NCI-H1436 treated with DMSO at 0.1 percent for 48 hours (cell line): ENCODE results near the gene NOS1.

Experiments used
- DNase-seq: peaks from one replicate; lab custom pipeline; 2025; lab: John Stamatoyannopoulos, UW

The NOS1 gene

DNA sequence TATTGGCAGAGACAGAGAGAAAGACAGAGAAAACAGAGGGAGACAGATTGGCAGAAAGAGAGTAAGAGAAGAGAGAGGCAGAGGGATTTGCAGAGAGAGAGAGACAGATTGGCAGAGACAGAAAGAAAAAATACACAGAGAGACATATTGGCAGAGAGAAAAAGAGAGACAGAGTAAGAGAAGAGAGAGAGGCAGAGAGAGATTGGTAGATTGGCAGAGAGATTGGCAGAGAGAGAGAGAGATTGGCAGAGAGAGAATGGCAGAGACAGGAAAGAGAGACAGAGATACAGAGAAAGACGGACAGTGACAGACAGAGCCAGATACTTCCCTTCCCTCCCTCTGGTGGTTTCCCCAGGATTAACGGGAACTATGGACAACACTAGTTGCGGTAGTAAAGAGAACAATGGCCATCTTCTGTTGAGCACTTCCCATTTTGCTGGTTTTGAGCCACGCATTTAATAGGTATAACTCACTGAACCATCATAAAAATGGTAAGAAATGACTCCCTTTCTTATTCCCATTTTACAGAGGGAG, 2.6 kb upstream of the NOS1 start:
- DNase-seq: no peak

DNA sequence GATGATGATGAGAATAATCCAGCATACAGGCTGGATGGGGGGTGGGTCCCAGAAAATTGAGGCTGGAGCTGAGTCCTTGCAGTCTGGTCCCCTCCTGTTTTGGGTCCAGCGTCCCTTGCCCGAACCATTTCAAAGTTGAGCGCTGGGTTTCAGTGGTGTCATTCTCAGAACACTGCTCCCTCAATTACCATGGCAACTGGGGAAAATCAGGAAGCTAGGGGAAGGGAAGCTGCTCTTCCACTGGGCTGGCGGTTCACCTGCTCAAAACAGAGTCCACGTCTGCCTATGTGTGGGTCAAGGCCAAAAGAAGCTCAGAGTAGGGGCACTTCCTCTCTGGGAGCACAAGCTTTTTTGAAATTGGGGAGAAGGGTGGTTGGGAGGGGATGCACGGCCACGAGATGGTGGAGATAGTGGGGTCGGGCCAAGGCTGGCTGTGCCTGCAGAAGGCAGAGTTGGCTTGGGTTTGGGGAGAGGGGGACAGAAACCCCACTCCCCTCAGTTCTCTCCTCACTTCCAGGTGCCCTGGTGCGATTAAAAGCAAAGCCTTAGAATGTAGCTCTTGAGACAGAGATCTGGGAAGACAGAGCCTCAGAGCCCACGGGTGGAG, 1.7 kb upstream of the NOS1 start:
- DNase-seq: no peak

DNA sequence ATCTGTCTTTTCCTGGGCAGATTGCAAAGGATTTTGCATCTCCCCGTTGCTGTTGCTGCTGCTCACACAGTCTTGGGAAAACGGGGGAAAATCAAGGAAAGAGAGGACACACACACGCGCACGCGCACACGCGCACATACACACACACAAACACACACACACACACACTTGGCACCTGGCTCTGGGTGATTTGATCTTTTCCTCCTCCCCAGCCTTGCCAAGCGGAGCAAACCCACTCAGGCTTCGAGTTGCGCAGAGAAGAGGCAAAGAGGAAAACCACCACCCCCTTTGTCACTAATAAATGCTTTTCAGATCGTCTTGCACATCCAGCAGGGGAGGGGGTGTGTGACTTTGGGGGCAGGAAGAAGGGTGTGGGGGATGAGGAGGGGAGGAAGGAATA, 965 bp upstream of the NOS1 start:
- no peak for DNase-seq

DNA sequence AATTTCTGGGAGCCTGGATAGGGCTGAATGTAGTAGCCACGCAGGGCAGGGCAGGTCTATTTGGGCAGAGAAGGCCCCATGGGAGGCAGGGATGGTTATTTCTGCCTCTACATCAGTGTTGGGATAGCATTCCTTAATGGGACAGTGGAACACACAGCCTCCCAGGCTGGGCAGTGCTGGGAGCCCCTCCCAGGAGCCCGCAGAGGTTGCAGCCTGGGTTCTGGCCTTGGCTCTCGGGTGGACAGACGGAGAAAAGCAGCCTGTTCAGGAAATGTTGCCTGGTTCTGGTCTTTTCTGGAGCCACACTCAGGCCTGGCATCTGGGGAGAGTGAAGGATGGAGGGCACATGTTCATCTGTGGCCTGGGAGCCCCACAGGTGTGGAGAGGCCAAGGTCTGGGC, 479 bp upstream of the NOS1 start:
- DNase-seq: no peak

- no peak for DNase-seq
These were observed 677 bp downstream of the NOS1 start for GRCh38 chr12:117360551-117361346.

DNA sequence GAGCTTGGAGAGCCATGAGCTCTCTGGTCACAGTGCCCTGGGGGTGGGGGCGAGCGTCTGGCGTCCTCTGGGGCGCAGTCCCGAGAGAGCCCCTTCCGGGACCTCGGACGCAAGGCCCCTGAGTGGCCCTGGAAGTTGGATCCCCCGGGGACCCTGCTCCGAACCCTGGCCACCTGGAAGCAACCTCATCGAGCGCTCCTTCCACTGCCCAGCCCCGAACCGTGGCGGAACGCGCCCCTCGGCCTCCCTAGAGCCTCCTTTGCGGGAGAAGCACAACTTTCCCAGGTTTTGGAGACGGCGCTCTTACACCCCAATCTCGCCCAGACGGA, 1.2 kb downstream of the NOS1 start:
- no peak for DNase-seq

- no peak for DNase-seq
These were observed 2.2 kb downstream of the NOS1 start for GRCh38 chr12:117359029-117359845.

DNA sequence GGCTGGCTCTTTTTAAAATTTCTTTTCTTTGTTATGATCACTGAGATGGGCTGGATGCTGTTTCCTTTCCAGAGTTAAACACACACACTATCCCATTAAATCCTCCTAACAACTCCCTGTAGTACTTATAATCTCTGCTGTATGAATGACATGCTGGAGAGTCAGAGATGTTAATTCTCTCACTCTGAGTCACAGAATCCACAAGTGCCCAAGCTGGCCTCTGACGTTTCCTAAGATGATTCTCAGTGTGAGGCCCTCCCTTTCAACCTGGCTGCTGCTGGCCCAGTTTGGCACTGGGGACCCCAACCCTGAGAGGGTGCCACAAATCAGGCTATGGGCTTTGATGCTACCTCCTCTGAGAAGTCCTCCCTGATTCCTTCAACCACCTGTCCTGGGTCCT, 5.4 kb downstream of the NOS1 start:
- no peak for DNase-seq

GRCh38 chr12:117352883-117353282, 8.5 kb downstream of the NOS1 start:
- no peak for DNase-seq

GRCh38 chr12:117352206-117352605, 9.2 kb downstream of the NOS1 start:
- no peak for DNase-seq

GRCh38 chr12:117350140-117350539, 11.3 kb downstream of the NOS1 start:
- DNase-seq: no peak

DNA sequence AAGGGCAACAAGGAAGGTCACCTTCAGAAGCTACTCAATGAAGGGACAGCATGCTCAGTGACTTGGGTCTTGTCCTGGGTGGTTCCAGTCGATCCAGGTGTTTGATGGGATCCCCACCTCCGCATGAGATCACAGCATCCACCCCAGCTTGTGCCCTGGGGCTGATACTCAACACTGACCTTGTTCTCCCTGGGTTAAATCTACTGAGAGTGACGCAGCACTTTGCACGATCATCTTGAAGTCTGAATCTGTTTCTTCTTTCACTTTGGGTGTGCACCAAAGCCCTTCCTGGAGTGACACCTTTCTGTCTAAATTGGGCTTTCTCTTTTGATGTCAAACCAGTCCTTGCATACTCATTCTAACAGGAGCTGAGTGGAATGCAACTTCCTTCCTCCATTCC, 13.8 kb downstream of the NOS1 start:
- DNase-seq: no peak

DNA sequence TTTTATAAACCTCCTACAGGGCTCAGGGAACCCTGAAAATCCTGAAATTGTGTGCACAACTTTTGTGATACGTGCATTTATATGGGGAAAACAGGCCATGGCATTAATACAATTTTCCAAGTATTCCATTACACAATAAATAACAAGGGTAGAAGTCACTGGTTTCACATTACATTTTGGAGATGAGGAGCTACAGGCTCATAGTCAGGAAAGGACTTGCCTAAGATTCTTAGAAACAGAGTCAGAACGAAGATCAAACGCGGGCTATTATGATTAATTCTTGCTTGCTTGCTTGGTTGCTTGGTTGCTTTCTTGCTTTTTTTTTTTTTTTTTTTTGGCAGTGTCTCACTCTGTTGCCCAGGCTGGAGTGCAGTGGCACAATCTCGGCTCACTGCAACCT, 16.7 kb downstream of the NOS1 start:
- DNase-seq: no peak

DNA sequence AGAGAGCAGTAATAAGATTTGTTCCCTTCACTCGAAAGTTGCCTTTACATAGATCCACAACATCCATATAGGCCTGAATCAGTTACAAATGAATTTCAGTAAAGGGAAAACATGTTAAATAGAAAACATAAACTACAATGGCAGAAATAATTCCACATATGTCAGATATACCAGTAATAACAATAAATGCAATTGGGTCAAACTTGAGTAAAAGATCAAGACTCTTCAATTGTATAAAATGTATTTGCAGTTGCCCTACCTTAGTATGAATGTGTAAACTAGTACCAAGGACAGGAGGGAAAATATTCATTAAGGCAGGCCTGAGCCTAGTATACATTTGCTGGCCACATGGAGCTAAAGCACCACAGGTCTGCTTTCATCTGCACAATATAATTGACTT, 17.6 kb downstream of the NOS1 start:
- DNase-seq: no peak

DNA sequence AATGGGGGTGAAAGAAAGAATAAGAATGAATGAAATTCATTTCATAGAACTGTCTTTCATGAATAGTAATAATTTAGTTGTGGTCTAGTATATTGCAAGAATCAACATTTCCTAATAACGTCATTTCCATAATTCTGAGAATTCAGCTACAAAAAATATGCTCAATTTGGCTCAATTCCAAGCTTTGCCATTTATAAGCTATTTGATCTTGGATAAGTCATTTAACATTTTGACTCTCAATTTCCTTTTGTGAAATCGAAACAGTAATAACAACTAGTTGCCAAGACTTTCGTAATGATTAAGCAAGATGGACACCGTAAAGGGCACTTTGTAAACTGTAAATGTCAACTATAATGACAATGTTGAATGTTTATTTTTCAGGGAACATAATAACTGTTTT, 18.1 kb downstream of the NOS1 start:
- DNase-seq: no peak

DNA sequence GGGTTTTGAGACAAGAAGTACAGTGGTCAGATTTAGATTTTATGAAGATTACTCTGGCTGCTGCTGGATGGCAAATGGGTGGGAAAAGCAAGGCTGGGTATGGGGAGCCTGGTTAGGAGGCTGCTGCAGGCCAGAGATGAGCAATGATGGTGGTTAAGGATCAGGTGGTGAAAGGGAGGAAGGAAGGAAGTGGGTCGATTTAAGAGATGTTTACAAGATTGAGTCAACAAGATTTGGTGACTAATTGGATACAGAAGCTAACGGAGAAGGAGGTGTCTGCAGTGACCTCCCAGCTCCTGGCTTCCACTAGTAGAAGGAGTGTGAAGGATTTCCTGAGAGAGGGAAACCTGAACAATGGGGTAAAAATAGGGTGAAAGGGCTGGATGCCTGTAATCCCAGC, 18.7 kb downstream of the NOS1 start:
- no peak for DNase-seq

- no peak for DNase-seq
These were observed 19.2 kb downstream of the NOS1 start for GRCh38 chr12:117342247-117342646.

GRCh38 chr12:117339104-117339503, 22.3 kb downstream of the NOS1 start:
- no peak for DNase-seq

- DNase-seq: no peak
These were observed 26.4 kb downstream of the NOS1 start for GRCh38 chr12:117334855-117335587.

GRCh38 chr12:117334051-117334450, 27.4 kb downstream of the NOS1 start:
- DNase-seq: no peak

- DNase-seq: no peak
These were observed 28.0 kb downstream of the NOS1 start for GRCh38 chr12:117333331-117333881.

- DNase-seq: no peak
These were observed 29.7 kb downstream of the NOS1 start for GRCh38 chr12:117331691-117332090.
